ENCODE measurements around the gene PDGFD. TPM values are rescaled to one million over a fixed set of nuclear protein-coding genes. Genes with fewer than 3 reads are reported as not detected.

The PDGFD gene
- total RNA-seq, 2 donors from 2014 or later: 14.4 to 27.8 TPM

GRCh38 chr11:103901656-103902055, 262.3 kb downstream of the PDGFD start:
- Histone ChIP-seq H3K27ac (no peak overlapping the region), H3K4me1 (no peaks in the 10 kb centered on the region), H3K9me3 (no peaks in the 10 kb centered on the region), H3K27me3 (no peaks in the 10 kb centered on the region), H3K4me3 (no peak overlapping the region), H3K36me3 (no peaks in the 10 kb centered on the region)
- no peak for DNase-seq (ENCODE audit: low spot score)
- TF ChIP-seq, protein P1, sequence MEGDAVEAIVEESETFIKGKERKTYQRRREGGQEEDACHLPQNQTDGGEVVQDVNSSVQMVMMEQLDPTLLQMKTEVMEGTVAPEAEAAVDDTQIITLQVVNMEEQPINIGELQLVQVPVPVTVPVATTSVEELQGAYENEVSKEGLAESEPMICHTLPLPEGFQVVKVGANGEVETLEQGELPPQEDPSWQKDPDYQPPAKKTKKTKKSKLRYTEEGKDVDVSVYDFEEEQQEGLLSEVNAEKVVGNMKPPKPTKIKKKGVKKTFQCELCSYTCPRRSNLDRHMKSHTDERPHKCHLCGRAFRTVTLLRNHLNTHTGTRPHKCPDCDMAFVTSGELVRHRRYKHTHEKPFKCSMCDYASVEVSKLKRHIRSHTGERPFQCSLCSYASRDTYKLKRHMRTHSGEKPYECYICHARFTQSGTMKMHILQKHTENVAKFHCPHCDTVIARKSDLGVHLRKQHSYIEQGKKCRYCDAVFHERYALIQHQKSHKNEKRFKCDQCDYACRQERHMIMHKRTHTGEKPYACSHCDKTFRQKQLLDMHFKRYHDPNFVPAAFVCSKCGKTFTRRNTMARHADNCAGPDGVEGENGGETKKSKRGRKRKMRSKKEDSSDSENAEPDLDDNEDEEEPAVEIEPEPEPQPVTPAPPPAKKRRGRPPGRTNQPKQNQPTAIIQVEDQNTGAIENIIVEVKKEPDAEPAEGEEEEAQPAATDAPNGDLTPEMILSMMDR (IDR thresholded peaks at IDR 0.05): no peak

- Histone ChIP-seq H3K9me3 (no peaks in the 10 kb centered on the region), H3K4me1 (no peaks in the 10 kb centered on the region), H3K27me3 (no peaks in the 10 kb centered on the region), H3K36me3 (no peaks in the 10 kb centered on the region), H3K27ac (no peak overlapping the region), H3K4me3 (no peak overlapping the region)
- TF ChIP-seq, protein P1 (IDR thresholded peaks at IDR 0.05): no peak
- no peak for DNase-seq (ENCODE audit: low spot score)
Measured at GRCh38 chr11:103898577-103899336, 265.2 kb downstream of the PDGFD start.

DNA sequence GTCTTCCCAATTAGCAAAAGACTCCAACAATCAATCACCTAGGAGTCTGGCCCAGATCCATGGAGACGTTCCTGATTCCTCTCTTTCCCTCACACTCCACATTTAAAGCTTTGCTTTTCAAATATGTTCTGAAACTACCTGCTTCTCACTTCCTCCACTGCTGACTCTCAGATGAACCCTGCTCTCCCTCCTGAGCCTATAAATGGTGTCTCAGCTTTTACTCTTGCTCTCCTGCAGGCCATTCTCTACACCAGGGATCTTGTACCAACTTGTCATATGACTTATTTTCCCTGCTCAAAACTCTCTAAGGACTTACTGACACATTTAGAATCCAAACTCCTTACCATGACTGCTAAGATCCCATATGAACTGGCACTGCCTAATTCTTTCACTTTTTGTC, 265.9 kb downstream of the PDGFD start:
- Histone ChIP-seq H3K4me3 (no peak overlapping the region), H3K27ac (no peak overlapping the region), H3K4me1 (no peaks in the 10 kb centered on the region), H3K9me3 (no peaks in the 10 kb centered on the region), H3K36me3 (no peaks in the 10 kb centered on the region), H3K27me3 (no peaks in the 10 kb centered on the region)
- no peak for DNase-seq (ENCODE audit: low spot score)
- TF ChIP-seq, protein P1 (IDR thresholded peaks at IDR 0.05): no peak

- no peak for DNase-seq (ENCODE audit: low spot score)
- TF ChIP-seq, protein P1 (IDR thresholded peaks at IDR 0.05): no peak
Measured at GRCh38 chr11:103897160-103897936, 266.6 kb downstream of the PDGFD start.

GRCh38 chr11:103895106-103895505, 268.8 kb downstream of the PDGFD start:
- no peaks in the 10 kb centered on the region for H3K27me3 ChIP-seq
- H3K36me3 ChIP-seq: no peaks in the 10 kb centered on the region
- H3K4me1 ChIP-seq: no peaks in the 10 kb centered on the region
- no peak overlapping the region for H3K4me3 ChIP-seq
- DNase-seq (ENCODE audit: low spot score): no peak
- H3K9me3 ChIP-seq: peaks cover 0 to 3% of the 10 kb centered on the region in 2 donors
- H3K27ac ChIP-seq: no peak overlapping the region
- TF ChIP-seq, protein P1 (IDR thresholded peaks at IDR 0.05): no peak

More at GRCh38 chr11:103897160-103897936, 266.6 kb downstream of the PDGFD start:
- H3K27me3 ChIP-seq: no peaks in the 10 kb centered on the region
- H3K4me3 ChIP-seq: no peak overlapping the region
- H3K27ac ChIP-seq: no peak overlapping the region
- no peaks in the 10 kb centered on the region for H3K9me3 ChIP-seq
- H3K36me3 ChIP-seq: no peaks in the 10 kb centered on the region
- no peaks in the 10 kb centered on the region for H3K4me1 ChIP-seq

Data from right atrium auricular region (tissue), 2 donors.